Measurements from ENCODE around the gene TMPRSS13. TPM values are rescaled to one million over a fixed set of nuclear protein-coding genes. Genes with fewer than 3 reads are reported as not detected.

Gene TMPRSS13
- total RNA-seq, 1 experiment from 2014 or later: 53.1 TPM

DNA sequence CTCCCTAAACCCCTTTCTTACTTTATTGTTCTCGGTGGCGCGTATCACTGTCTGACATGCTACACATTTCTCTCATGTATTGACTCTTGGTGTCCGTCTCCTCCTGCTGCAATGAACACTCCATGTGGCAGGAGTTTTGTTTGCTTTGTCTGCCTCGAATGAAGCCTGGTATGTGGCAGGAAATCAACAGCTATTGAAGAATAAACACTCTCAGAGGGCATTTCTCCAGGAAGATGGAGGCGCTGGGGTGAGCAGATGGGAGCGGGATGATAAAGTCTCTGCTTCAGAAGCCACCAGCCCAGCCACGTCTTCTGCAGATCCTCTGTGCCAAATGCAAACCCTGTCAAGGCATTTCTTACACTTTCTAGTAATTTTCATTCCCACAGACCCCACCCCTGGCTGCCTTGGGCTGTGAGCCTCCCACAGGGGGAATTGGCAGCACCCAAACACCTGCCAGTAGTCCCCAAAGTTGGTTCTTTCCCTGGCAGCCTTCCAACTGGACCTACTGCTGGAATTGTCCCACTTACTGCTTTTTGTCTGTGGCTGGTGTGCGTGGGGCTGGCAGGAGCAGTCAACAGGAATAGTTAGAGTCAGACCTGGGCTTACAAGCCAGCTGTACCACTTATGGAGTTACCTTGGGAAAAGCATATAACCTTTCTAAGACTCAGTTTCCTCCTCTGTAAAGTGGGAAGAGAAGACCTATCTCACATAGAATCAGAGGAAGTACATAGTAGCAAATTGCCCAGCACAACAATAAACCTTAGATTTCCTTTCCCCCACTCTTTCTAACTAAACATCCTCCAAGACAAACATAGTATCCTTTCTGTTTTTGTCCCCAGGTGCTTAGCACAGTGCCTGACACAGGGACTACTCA is 43.7 kb upstream of the TMPRSS13 start:
- no TSS peak for BruUV-seq (replicated peaks)

GRCh38 chr11:117972044-117972443 is 42.8 kb upstream of the TMPRSS13 start:
- peaks cover 4% of the 10 kb centered on the region for H3K27me3 Mint-ChIP-seq (ENCODE audit: insufficient read depth, unreplicated experiment)
- Histone ChIP-seq H3K9me3 (no peaks in the 10 kb centered on the region), H3K27me3 (replicated peaks; ENCODE audit: control insufficient read depth, insufficient read depth, low read length) (no peaks in the 10 kb centered on the region), H3K36me3 (ENCODE audit: control insufficient read depth, insufficient read depth, low read length) (no peaks in the 10 kb centered on the region), H3K4me3 (ENCODE audit: low read depth, low read length) (no peak overlapping the region), H3K4me1 (no peaks in the 10 kb centered on the region)
- intact Hi-C loops (cut with micrococcal nuclease; ENCODE audit: unreplicated experiment): no loop called here
- no TSS peak for BruUV-seq (replicated peaks)
- no peaks in the 10 kb centered on the region for H3K36me3 Mint-ChIP-seq (ENCODE audit: insufficient read depth, unreplicated experiment)
- DNase-seq: no peak
- CTCF ChIA-PET: no interaction called here
- H3K27ac Mint-ChIP-seq (ENCODE audit: unreplicated experiment): no peak overlapping the region
- POLR2A ChIA-PET: interaction anchor here (0.6 kb wide), 1 partner anchor 75 kb away, joined by 12 read pairs; no protein-coding TSS in a partner anchor
- no peak for TF ChIP-seq CTCF (IDR thresholded peaks at IDR 0.05; ENCODE audit: insufficient read depth in 1 of 2, low read depth in 1 of 2, low read length in 1 of 2, severe bottlenecking in 1 of 2, unreplicated experiment in 1 of 2)
- no peaks in the 10 kb centered on the region for H3K4me1 Mint-ChIP-seq (ENCODE audit: low read depth, unreplicated experiment)
- no peak overlapping the region for H3K4me3 Mint-ChIP-seq (ENCODE audit: unreplicated experiment)
- H3K9me3 Mint-ChIP-seq (ENCODE audit: unreplicated experiment): no peaks in the 10 kb centered on the region

More for the DNA sequence above, 43.7 kb upstream of the TMPRSS13 start:
- Histone ChIP-seq H3K27me3 (replicated peaks; ENCODE audit: control insufficient read depth, insufficient read depth, low read length) (no peaks in the 10 kb centered on the region), H3K36me3 (ENCODE audit: control insufficient read depth, insufficient read depth, low read length) (no peaks in the 10 kb centered on the region), H3K4me1 (no peaks in the 10 kb centered on the region), H3K4me3 (ENCODE audit: low read depth, low read length) (no peak overlapping the region), H3K9me3 (no peaks in the 10 kb centered on the region)
- Mint-ChIP-seq H3K36me3 (ENCODE audit: insufficient read depth, unreplicated experiment) (no peaks in the 10 kb centered on the region), H3K4me1 (ENCODE audit: low read depth, unreplicated experiment) (no peaks in the 10 kb centered on the region), H3K27me3 (ENCODE audit: insufficient read depth, unreplicated experiment) (peaks cover 4% of the 10 kb centered on the region), H3K9me3 (ENCODE audit: unreplicated experiment) (no peaks in the 10 kb centered on the region), H3K27ac (ENCODE audit: unreplicated experiment) (no peak overlapping the region), H3K4me3 (ENCODE audit: unreplicated experiment) (no peak overlapping the region)
- POLR2A ChIA-PET: interaction anchor here (0.6 kb wide), 1 partner anchor 74 kb away, joined by 12 read pairs; no protein-coding TSS in a partner anchor
- intact Hi-C loops (cut with micrococcal nuclease; ENCODE audit: unreplicated experiment): no loop called here
- no peak for DNase-seq
- no peak for TF ChIP-seq CTCF (IDR thresholded peaks at IDR 0.05; ENCODE audit: insufficient read depth in 1 of 2, low read depth in 1 of 2, low read length in 1 of 2, severe bottlenecking in 1 of 2, unreplicated experiment in 1 of 2)
- CTCF ChIA-PET: interaction anchor here (0.6 kb wide), 1 partner anchor 40 kb away, joined by 3 read pairs; no protein-coding TSS in a partner anchor

- BruUV-seq (replicated peaks): no TSS peak
- Histone ChIP-seq H3K36me3 (ENCODE audit: control insufficient read depth, insufficient read depth, low read length) (no peaks in the 10 kb centered on the region), H3K9me3 (no peaks in the 10 kb centered on the region), H3K27me3 (replicated peaks; ENCODE audit: control insufficient read depth, insufficient read depth, low read length) (no peaks in the 10 kb centered on the region), H3K4me1 (no peaks in the 10 kb centered on the region), H3K4me3 (ENCODE audit: low read depth, low read length) (no peak overlapping the region)
- no peaks in the 10 kb centered on the region for H3K9me3 Mint-ChIP-seq (ENCODE audit: unreplicated experiment)
- H3K27me3 Mint-ChIP-seq (ENCODE audit: insufficient read depth, unreplicated experiment): peaks cover 4% of the 10 kb centered on the region
- H3K4me1 Mint-ChIP-seq (ENCODE audit: low read depth, unreplicated experiment): no peaks in the 10 kb centered on the region
- intact Hi-C loops (cut with micrococcal nuclease; ENCODE audit: unreplicated experiment): no loop called here
- no peak for DNase-seq
- POLR2A ChIA-PET: no interaction called here
- no peaks in the 10 kb centered on the region for H3K36me3 Mint-ChIP-seq (ENCODE audit: insufficient read depth, unreplicated experiment)
- CTCF ChIA-PET: no interaction called here
- no peak overlapping the region for H3K4me3 Mint-ChIP-seq (ENCODE audit: unreplicated experiment)
- H3K27ac Mint-ChIP-seq (ENCODE audit: unreplicated experiment): no peak overlapping the region
- no peak for TF ChIP-seq CTCF (IDR thresholded peaks at IDR 0.05; ENCODE audit: insufficient read depth in 1 of 2, low read depth in 1 of 2, low read length in 1 of 2, severe bottlenecking in 1 of 2, unreplicated experiment in 1 of 2)
Observed at GRCh38 chr11:117970400-117971024, 41.3 kb upstream of the TMPRSS13 start.

Measured in Caco-2 (cell line).